Hippocampal formation (tissue), 2 donors: Measurements from ENCODE around the gene ITIH3.

Experiments used
- DNase-seq, 2 donors: peaks; one replicate each; lab custom pipeline; 2025; lab: John Stamatoyannopoulos, UW

Gene ITIH3

DNA sequence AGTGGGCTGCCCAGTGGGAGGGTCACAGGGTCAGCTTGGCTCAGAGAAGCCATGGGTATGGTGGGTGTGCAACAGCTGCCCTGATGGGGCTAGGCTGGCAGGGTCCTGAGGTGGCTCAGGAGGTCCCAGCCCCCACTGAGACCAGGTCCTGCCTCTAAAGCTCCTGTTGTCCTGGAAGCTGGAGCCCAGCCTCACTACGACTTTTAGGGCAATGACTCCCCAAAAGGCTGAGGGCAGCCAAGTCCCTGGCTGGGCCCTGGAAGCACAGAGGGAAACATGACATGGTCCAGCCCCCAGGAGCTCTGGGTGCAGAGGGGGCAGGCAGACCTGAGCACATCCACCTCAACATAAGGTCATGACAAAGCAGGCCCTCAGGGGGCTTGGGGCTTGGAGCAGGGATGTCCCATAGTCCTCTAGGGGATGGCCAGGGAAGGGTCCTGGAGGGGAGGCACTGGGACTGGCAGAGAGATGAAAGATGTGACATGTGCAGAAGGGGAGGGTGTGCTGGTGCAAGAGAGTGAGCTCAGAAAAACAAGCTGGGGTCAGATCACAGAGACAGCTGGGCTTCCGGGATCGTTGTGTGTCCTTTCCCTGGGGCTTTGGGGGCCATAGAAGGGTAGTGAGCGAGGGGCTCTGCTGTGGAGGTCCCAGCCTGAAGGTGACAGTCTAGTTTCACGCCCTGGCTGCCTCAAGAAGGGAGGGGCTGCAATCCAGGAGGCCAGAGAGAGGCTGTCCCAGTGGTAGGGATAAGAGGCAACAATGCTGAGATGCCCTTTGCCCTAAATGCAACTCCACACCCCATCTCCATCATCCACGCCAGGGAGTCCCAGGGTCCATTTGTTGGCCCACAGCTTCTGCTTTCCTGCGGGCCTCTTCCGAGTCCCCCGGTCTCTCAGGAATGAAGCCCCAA, 639 bp upstream of the ITIH3 start:
- no peak for DNase-seq

DNA sequence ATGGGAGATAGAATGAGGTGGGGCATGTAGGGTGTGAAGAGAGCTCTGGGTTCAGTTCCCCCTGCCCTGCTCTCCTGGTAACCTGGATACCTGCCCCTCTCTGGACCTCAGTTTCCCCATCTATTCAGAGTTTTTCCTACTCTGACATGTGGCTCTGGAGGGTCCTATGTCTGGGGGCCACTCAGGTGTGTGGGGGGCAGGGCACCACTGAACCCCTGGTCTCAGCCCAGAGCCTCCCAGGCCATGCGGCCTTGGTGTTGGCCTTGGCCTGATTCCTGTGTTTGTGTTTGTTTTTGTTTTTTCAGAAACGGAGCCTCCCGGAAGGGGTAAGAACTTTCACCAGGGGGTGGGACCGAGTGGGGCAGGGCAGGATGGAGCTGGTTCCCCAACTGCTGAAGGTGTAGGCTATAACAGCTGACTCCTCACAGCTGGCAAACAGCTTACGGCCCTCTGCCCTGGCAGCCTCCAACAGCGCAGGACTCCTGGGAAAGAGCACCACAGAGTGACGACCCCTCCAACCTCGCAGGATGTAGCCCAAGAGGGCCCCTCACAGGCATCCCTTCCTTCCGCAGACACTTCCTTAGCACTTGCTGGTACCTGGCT, 803 bp downstream of the ITIH3 start:
- DNase-seq = no peak

GRCh38 chr3:52796411-52796810, 1.8 kb downstream of the ITIH3 start:
- DNase-seq = no peak

- no peak for DNase-seq
Observed at GRCh38 chr3:52798376-52798977, 3.9 kb downstream of the ITIH3 start.

GRCh38 chr3:52798978-52799476, 4.4 kb downstream of the ITIH3 start:
- no peak for DNase-seq

GRCh38 chr3:52800079-52800478, 5.5 kb downstream of the ITIH3 start:
- DNase-seq = no peak

GRCh38 chr3:52801839-52802238, 7.2 kb downstream of the ITIH3 start:
- DNase-seq = no peak

DNA sequence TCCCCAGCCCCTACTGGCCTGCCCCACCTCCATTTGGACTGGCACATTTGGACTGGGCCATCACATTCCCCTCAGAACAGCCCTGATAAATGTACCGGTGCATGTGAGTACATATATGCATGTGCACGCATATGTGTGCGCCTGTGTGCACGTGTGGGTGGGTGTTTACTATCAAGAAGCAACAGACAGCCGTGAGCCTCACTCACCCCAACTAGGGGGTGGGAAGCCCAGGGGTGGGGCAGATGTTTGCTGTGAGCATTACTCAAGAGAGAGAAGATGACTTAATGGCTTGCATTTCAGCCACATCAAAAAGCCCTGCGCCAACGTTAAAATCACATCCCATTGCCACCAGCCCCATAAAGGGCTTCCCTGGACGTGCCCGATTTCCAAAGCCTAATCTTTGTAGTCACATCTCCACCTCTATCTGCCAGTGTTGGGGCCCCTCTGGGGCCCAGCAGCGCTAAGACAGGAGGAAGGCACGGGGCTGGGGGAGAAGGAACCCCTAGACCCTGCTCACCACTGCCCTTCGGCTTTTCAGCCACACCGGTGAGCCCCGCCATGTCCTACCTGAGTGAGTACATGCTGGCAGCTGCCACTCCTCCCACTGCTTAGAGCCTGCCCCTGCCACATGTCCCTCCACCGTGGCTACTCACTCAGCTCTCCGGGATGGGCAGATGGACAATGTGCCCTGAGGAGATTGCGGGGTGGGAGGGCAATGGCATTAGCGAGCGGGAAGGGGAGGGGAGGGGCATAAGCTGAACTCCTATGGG, 10.9 kb downstream of the ITIH3 start:
- DNase-seq = no peak

GRCh38 chr3:52809149-52809548, 14.6 kb downstream of the ITIH3 start:
- no peak for DNase-seq

DNA sequence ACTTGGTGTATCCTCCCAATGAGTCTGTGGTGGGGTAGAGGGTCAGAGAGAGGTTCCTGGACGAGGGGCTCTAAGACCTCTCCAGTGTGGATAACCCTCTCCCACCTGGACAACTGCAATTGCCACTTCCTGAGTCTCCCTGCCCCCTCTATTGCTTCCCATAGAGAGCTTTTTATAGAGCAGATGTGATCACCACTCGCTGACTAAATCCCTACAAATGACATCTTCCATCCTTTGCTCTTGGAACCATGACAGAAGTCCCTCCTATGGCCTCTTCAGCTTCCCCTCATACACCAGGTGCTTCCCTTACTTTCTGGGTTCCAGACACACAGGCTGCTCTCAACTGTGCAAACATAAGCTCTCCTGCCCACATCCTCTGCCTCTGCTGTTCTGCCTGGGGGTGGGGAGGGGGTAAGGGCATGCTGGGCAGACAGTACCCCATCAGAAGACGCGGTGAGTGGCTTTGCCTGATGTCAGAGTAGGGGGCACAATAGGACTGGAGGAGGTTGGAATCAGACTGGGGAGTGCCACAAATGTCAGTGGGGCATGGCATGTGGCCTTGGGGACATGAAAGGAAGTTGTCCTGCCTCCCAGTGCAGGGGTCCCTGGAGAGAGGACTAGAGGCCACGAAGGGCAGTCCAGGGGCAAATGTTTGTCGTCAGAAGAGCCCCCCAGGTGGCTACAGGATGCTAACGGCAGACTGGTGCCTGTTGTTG, 15.2 kb downstream of the ITIH3 start:
- DNase-seq = no peak

- no peak for DNase-seq
Observed at GRCh38 chr3:52810923-52811322, 16.3 kb downstream of the ITIH3 start.

GRCh38 chr3:52811452-52812011, 16.9 kb downstream of the ITIH3 start:
- no peak for DNase-seq

DNA sequence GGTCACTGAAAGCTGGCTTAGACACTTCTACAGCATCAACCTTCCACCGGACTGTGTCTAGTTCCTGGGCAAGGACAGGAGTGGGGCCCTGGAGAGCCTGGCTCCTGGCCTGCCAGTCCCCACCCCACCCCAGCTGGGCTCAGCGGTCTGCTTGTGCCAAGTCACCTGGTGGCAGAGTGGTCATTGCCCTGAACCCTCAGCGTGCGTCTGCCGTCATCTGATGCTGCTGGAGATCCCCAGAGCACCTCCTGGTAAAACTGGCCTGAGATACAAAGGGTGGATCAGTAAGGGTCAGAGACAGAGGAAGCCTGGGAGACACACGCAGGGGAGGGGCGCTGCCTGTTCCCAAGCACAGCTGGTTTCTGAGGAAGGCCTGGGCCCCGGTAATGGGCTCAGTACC, 19.2 kb downstream of the ITIH3 start:
- DNase-seq = no peak

DNA sequence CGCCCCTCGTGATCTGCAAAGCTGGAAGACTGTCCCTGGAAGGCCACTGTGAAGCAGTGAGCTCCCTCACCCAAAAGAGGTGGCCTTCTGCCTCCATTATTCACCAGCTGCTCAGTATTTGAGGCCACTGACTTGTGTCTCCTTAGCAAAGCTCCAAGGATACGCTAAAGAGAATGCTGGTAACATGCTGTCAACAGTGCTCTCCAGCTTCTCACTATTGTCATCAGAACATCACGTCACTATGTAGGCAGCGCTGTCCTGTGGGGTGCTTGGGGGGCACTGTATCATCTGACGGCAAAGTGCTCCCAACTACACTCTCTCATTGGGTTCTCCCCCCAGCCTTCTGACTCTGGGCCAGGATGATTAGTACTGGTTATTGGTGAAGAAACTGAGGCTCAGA, 21.6 kb downstream of the ITIH3 start:
- DNase-seq = no peak

GRCh38 chr3:52816654-52817053, 22.1 kb downstream of the ITIH3 start:
- no peak for DNase-seq

- DNase-seq = no peak
Observed at GRCh38 chr3:52817221-52817620, 22.6 kb downstream of the ITIH3 start.

GRCh38 chr3:52817860-52818259, 23.3 kb downstream of the ITIH3 start:
- DNase-seq = no peak

DNA sequence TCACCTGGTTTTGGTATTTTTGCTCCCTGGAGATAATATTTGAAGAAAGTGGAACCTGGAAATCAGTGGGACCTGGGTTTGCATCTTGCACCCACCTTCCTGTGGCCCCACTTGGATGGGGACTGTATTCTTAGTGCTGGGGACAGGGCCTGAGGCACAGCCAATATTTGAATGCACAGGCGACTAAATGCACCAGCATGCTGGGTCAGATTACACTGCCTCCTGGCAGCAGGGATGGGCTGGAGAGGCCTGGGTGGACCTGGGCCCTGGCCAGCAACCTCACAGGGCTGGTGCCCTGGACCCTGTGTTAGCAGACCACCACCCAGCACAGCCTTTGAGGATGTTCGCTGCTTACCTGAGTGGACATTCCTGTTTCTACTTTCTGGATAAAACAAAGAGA, 25.3 kb downstream of the ITIH3 start:
- DNase-seq = no peak

DNA sequence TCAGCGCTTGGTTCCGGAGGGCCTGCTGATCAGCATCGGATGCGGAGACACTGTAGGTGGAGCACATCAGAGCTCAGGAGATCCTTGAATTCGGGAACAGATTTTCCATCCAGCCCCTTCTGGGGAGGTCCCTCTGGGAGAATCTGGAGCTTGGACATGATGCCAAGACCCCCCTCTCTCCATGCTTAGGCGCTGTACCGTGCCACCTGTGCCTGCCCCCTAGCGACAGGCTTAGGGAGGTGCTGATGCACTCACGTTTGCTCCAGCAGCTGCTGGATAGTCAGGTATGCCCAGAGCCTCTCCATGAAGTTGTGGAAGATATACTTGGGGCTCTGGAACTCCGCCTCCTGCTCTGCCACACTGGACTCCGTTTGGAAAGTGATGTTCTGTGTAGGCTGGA, 26.1 kb downstream of the ITIH3 start:
- no peak for DNase-seq

DNA sequence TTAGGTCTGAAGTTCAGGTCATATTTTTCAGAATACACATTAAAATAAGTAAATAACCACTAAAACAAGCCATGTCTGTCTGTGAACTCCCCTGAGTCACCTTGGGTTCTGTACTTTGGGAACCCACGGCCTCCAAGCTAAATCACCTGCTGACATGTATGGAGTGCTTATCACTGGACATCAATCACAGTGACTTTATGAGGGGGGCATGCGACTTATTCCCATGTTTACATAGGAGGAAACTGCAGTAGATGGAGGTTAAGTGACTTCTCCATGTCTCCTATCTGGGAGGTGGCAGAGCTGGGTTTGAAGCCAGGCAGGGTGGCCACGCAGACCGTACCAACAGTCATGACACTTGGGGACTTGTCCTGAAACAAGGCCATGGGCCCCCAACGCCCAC, 27.8 kb downstream of the ITIH3 start:
- no peak for DNase-seq

GRCh38 chr3:52824037-52824436, 29.4 kb downstream of the ITIH3 start:
- DNase-seq = no peak
